Measurements from ENCODE around the gene IGF1R. TPM values are rescaled to one million over a fixed set of nuclear protein-coding genes. Genes with fewer than 3 reads are reported as not detected.
"Not testable (repeated sequence)": the region's sequence is repeated elsewhere in the genome, so short reads cannot be mapped to it uniquely, and the experiment has no call there.

IGF1R gene
- total and polyA plus RNA-seq, 2 of the 8 experiments (the other 6 are each of a cell fraction or from before 2014, with no cell fraction given), result 32.9 to 109 TPM

DNA sequence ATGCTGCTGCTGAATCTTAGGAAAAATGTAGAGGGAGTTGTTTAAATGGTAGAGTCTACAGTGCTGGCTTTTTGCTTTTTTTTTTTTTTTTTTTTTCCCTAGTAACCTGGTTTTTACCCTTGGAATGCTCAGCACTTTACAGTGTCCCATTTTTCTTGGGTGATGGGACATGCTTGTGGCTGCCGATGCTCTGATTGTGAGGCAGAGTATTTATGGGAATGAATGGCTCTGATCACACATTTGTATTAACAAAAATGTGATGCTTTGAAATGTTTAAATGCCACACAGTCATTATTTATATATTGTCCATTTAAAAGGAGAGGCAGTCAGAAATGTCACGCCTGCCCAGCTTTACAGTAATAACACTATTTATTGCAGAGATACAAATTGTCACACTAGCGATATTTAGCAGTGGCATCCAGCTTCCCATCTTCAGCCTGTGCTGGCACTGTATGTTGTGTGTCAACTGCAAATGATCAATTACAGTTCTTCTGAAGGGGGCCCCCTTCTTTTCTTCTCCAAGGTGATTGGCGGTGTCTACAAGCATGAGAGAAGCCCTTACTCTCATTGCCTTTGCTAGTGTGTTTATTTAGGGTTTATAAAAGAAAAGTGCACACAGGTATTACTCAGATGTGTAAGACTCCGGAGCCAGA lies 30.9 kb upstream of the IGF1R start (continued):
- TF ChIP-seq, protein P1, sequence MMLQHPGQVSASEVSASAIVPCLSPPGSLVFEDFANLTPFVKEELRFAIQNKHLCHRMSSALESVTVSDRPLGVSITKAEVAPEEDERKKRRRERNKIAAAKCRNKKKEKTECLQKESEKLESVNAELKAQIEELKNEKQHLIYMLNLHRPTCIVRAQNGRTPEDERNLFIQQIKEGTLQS (IDR thresholded peaks at IDR 0.05; ENCODE audit: insufficient read depth, low read depth, low read length), result no peak
- TF ChIP-seq, protein P2, sequence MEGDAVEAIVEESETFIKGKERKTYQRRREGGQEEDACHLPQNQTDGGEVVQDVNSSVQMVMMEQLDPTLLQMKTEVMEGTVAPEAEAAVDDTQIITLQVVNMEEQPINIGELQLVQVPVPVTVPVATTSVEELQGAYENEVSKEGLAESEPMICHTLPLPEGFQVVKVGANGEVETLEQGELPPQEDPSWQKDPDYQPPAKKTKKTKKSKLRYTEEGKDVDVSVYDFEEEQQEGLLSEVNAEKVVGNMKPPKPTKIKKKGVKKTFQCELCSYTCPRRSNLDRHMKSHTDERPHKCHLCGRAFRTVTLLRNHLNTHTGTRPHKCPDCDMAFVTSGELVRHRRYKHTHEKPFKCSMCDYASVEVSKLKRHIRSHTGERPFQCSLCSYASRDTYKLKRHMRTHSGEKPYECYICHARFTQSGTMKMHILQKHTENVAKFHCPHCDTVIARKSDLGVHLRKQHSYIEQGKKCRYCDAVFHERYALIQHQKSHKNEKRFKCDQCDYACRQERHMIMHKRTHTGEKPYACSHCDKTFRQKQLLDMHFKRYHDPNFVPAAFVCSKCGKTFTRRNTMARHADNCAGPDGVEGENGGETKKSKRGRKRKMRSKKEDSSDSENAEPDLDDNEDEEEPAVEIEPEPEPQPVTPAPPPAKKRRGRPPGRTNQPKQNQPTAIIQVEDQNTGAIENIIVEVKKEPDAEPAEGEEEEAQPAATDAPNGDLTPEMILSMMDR (IDR thresholded peaks at IDR 0.05; ENCODE audit: control extremely low read depth in 1 of 3, insufficient read depth in 1 of 3, low read depth in 1 of 3, low read length in 3 of 3), result no peak
- TF ChIP-seq SIN3A (conservative IDR thresholded peaks at IDR 0.05 in 1 of 2, IDR thresholded peaks at IDR 0.05 in 1 of 2; ENCODE audit: low read depth in 1 of 2, low read length in 2 of 2), result no peak
- TF ChIP-seq FOSL1 (IDR thresholded peaks at IDR 0.05; ENCODE audit: insufficient read depth, low read depth, low read length), result no peak
- TF ChIP-seq SAP30 (IDR thresholded peaks at IDR 0.05; ENCODE audit: insufficient read depth, insufficient replicate concordance, low read length), result no peak
- no peak for TF ChIP-seq CEBPB (IDR thresholded peaks at IDR 0.05; ENCODE audit: low read depth, low read length)
- no peak for TF ChIP-seq GABPA (IDR thresholded peaks at IDR 0.05; ENCODE audit: borderline replicate concordance, insufficient read depth, low read length)
- no peak for TF ChIP-seq POU5F1 (IDR thresholded peaks at IDR 0.05; ENCODE audit: low read depth, low read length)

DNA sequence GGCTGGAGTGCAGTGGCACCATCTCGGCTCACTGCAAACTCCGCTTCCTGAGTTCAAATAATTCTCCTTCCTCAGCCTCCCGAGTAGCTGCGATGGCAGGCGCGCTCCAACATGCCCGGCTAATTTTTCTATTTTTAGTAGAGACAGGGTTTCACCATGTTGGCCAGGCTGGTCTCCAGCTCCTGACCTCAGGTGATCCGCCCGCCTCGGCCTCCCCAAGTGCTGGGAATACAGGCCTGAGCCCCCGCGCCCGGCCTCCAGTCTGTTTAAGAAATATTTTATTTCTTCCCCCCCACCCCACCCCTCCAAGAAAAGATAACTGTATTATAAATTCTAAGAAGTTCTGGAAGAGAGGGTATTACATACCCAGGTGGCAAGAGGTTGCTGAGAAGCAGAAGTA lies 29.8 kb upstream of the IGF1R start:
- CTCF ChIA-PET (ENCODE audit: partially characterized antibody), result interaction anchor here (0.7 kb wide), 1 partner anchor 23 kb away, joined by 3 read pairs; no protein-coding TSS in a partner anchor

More for the DNA sequence above, 29.8 kb upstream of the IGF1R start:
- H3K56ac ChIP-seq (replicated peaks; ENCODE audit: insufficient read length, low read depth, low read length); H2AFZ ChIP-seq (ENCODE audit: low read length); H3K36me3 ChIP-seq (ENCODE audit: control insufficient read depth in 2 of 4, insufficient read depth in 4 of 4, low read length in 3 of 4); H2BK12ac ChIP-seq (ENCODE audit: low read depth, low read length); H2BK120ac ChIP-seq (replicated peaks; ENCODE audit: low read depth, low read length); H3K4me1 ChIP-seq (replicated peaks in 1 of 4; ENCODE audit: control insufficient read depth in 3 of 4, insufficient read depth in 4 of 4, low read length in 3 of 4); H2BK20ac ChIP-seq (ENCODE audit: low read length); H3K79me1 ChIP-seq (ENCODE audit: low read depth, low read length); POLR2A ChIA-PET (ENCODE audit: partially characterized antibody); H3K4ac ChIP-seq (replicated peaks; ENCODE audit: insufficient read length, low read depth, low read length); H3K27me3 ChIP-seq (replicated peaks in 1 of 4; ENCODE audit: control insufficient read depth in 3 of 4, extremely low read depth in 1 of 4, insufficient read depth in 3 of 4, low read length in 3 of 4); H3K9me3 ChIP-seq (ENCODE audit: insufficient read depth in 2 of 2, low read depth in 1 of 2, low read length in 1 of 2); H3K27ac ChIP-seq (ENCODE audit: low read depth, low read length); H2BK5ac ChIP-seq (ENCODE audit: low read depth, low read length); H3K23ac ChIP-seq (ENCODE audit: insufficient read length); H3K14ac ChIP-seq (ENCODE audit: insufficient read length); H3K4me2 ChIP-seq (ENCODE audit: insufficient read depth in 1 of 2, low read depth in 2 of 2, low read length in 2 of 2); H3K9ac ChIP-seq (replicated peaks in 1 of 4; ENCODE audit: extremely low read depth in 1 of 4, low read depth in 3 of 4, low read length in 3 of 4); H4K20me1 ChIP-seq (replicated peaks in 1 of 2; ENCODE audit: control insufficient read depth in 1 of 2, insufficient read depth in 2 of 2, low read length in 2 of 2); H4K8ac ChIP-seq (ENCODE audit: extremely low read depth, insufficient read depth, low read length); H3K18ac ChIP-seq (ENCODE audit: extremely low read depth, low read length); H3K23me2 ChIP-seq (ENCODE audit: low read depth, low read length); H3K79me2 ChIP-seq (ENCODE audit: control insufficient read depth in 1 of 2, insufficient read depth in 2 of 2, low read length in 2 of 2); H2AK5ac ChIP-seq (ENCODE audit: low read depth, low read length); FAIRE-seq; H2BK15ac ChIP-seq (ENCODE audit: low read length); H4K5ac ChIP-seq (ENCODE audit: insufficient read length, low read depth, low read length); DNase-seq (ENCODE audit: low read depth in 1 of 2, low spot score in 2 of 2); H3K4me3 ChIP-seq (ENCODE audit: extremely low read depth in 1 of 4, insufficient read depth in 2 of 4, low read depth in 3 of 4, low read length in 4 of 4); H4K91ac ChIP-seq (replicated peaks; ENCODE audit: insufficient read length, low read length): not testable (repeated sequence)
- WGBS, 2 experiments (ENCODE audit: extremely low coverage in 1 of 2, insufficient coverage in 1 of 2, insufficient read length in 1 of 2, insufficient replicate concordance in 2 of 2, low coverage in 1 of 2, low lambda C conversion rate in 2 of 2, missing lambda C conversion rate in 1 of 2), result 95% methylated on average over 10 of the region's 13 CpGs; no CpG with 5 or more reads in 1 of the 2 experiments
